Posterior vena cava (tissue), 2 donors: ENCODE results near the gene OPRD1. TPM values are rescaled to one million over a fixed set of nuclear protein-coding genes. Genes with fewer than 3 reads are reported as not detected.
"Not testable (repeated sequence)": the region's sequence is repeated elsewhere in the genome, so short reads cannot be mapped to it uniquely, and the experiment has no call there.

ENCODE experiments used
- DNase-seq: peaks from one replicate; pipeline ENCODE4 v3.0.0-alpha.2; 2020; ENCODE audit warnings: low spot score
- intact Hi-C, 2 donors: fragments of 100-400 bp; cut with DNase I; formaldehyde crosslinking; loops; one replicate each; pipeline versions ENCODE4 v1.14.1 to v1.14.2; 2022 to 2023
- long read RNA-seq, 2 donors: library from polyadenylated mRNA; unstranded; transcript quantifications; one replicate each; pipeline ENCODE4 v2.0.0, GENCODE V29; 2020 to 2021
- total RNA-seq, 2 donors: library from RNA; stranded (reverse); fragmentation: NEBNext Ultra II Directional; extraction: Animal tissue kit (Norgen Biotek cat#: 25700); gene quantifications; one replicate each; pipeline ENCODE4 v1.2.1, GENCODE V29; 2021
- donor health status: DM: yes; HTN: yes; CAD: no.
- donor health status: DM: yes; HTN: yes; CAD: no.

Gene OPRD1
- total RNA-seq: not detected
- long read RNA-seq, donor 1: 0 reads
- long read RNA-seq, donor 2: 0 reads

DNA sequence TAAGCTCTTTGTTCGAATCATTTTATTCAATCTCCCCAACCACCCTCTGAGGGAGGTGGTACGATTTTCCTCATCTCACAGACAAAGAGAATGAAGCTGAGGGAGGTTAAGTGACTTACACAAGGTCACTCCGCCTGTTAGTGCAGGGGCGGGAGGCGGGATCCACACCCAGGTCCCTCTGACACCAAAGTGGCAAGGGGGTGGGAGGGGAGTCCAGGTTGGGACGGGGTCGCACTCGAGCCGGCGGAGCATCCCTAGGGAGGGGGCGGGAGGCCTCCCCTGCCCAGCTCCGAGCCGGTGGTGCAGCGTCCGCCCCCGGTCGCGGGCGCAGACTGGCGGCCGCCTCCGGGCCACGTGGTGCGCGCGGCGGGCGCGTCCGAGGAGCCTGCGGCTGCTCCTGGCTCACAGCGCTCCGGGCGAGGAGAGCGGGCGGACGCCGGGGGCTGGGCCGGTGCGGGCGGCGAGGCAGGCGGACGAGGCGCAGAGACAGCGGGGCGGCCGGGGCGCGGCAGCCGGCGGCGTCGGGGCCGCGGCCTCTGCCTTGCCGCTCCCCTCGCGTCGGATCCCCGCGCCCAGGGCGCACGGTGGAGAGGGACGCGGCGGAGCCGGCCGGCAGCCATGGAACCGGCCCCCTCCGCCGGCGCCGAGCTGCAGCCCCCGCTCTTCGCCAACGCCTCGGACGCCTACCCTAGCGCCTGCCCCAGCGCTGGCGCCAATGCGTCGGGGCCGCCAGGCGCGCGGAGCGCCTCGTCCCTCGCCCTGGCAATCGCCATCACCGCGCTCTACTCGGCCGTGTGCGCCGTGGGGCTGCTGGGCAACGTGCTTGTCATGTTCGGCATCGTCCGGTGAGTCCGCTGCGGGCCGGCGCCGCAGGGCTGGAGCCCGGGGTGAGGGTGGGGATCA lies at the start of gene OPRD1:
TSS of gene OPRD1 (plus strand) at position 405 of the 903 bp plus-strand sequence. CDS start at position 619, 214 bp downstream.
- no peak for DNase-seq
- intact Hi-C loops: no loop called here

DNA sequence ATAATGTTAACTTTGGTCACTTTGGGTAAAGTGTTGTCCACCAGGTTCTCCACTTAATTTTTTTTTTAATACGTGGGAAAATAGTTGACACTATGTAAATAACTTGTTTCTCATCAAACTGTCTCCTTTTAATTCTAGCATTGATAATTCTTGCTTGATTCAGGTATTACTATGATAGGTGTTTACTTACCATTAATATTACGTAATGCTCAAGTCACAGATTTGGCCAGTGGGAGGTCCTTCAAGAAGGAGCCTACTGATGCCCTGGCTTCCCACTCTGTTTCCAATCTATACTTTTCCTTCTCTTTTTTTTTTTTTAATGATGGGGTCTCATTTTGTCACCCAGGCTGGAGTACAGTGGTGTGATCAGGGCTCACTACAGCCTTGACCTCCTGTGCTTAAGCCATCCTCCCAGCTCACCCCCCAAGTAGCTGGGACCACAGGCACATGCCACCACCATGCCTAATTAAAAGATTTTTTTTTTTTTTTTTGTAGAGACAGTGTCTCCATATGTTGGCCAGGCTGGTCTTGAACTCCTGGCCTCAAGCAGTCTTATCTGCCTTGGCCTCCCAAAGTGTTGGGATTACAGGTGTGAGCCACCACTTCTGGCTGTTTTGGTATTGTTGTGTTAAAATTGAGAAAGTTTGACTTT lies 45.3 kb upstream of the OPRD1 start:
- intact Hi-C loops: no loop called here
- DNase-seq: peak; percentile 6

- intact Hi-C loops: no loop called here
- no peak for DNase-seq
These were observed 41.3 kb upstream of the OPRD1 start for GRCh38 chr1:28770601-28771165.

DNA sequence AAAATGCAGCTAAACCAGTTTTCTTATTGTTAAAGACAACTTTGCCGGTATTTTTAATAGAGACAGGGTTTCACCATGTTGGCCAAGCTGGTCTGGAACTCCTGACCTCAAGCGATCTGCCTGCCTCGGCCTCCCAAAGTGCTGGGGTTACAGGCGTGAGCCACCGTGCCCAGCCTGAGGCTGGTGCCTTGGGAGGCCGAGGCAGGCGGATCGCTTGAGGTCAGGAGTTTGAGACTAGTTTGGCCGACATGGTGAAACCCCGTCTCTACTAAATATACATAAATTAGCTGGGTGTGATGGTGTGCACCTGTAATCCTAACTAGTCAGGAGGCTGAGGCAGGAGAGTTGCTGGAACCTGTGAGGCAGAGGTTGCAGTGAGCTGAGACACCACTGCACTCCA lies 40.0 kb upstream of the OPRD1 start:
- peak; percentile 56 for DNase-seq
- intact Hi-C loops: not testable (repeated sequence)

DNA sequence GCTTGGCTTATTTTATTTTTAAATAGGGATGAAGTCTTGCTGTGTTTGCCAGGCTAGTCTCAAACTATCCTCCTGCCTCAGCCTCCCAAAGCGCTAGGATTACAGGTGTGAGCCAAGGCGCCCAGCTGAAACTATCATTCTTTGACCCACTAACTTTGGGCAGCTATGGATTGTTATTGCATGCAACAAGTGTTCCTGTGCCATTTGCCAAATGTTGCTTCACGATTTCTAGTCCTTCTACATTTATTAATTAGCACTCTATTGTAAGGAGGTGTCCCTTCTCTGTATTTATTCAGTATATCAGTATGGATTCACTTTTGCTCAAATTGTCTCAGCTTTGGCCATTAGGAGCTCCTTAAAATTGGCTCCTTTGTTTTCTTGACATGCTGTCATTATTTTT lies 38.9 kb upstream of the OPRD1 start:
- intact Hi-C loops: no loop called here
- DNase-seq: no peak

GRCh38 chr1:28775121-28775942 lies 36.6 kb upstream of the OPRD1 start:
- DNase-seq: peak; percentile 95
- intact Hi-C loops: no loop called here

DNA sequence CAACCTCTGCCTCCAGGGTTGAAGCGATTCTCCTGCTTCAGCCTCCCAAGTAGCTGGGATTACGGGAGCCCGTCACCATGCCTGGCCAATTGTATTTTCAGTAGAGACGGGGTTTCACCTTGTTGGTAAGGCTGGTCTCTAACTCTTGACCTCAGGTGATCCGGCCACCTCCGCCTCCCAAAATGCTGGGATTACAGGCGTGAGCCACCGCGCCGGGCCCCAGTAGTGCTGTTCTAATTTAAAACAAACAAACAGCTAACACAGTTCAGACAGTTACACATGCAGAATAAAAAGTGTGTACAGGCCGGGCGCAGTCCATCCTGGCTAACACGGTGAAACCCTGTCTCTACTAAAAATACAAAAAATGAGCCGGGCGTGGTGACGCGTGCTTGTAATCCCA lies 35.6 kb upstream of the OPRD1 start:
- intact Hi-C loops: no loop called here
- peak; percentile 58 for DNase-seq

DNA sequence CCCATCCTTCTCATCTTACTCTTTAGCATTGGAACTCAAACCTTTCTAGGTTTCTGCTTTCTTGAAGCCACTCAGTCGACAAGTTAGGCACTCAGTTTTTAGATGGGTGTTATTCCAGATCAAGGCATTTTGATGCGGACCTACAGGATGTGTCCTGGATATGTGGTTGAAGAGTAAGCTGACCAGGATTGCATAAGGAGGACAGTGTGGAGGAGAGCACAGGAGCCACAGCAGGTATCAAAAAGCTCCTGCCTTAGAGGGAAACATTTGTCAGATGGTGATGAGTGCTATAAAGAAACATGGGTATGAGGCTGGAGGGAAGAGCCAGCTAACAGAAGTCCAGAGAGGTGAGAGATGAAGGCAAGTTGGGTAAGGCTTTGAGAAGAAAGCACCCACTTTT lies 33.9 kb upstream of the OPRD1 start:
- intact Hi-C loops: no loop called here
- no peak for DNase-seq

DNA sequence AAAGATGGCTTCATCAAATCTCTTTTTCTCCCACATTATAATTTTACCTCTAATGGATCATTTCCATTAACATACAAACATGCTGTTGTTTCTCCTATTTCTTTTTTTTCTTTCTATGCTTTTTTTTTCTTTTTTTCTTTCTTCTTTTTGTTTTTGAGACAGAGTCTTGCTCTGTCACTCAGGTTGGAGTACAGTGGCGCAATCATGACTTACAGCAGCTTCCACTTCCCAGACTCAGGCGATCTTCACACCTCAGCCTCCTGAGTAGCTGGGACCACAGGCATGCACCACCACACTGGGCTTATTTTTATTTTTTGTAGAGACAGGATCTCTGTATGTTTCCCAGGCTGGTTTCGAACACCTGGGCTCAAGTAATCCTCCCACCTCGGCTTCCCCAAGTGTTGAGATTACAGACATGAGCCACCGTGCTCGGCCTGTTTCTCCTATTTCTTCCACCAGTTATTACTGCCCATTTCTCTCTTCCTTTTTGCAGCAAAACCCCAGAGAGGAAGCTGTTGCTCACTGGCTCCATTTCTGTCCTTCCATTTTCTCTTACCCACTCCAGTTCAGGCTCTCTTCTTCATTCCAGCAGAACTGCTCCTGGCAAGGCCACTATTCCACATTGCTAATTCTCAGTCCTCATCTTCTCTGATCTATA lies 32.1 kb upstream of the OPRD1 start:
- intact Hi-C loops: loop anchor here in 1 of 2 donors (10.0 kb wide), 1 partner anchor 255 kb away; no protein-coding TSS in a partner anchor
- DNase-seq: peak; percentile 16

- intact Hi-C loops: loop anchor here in 1 of 2 donors (10.0 kb wide), 1 partner anchor 253 kb away; no protein-coding TSS in a partner anchor
- DNase-seq: peak; percentile 63
These were observed 30.7 kb upstream of the OPRD1 start for GRCh38 chr1:28781305-28781704.

- intact Hi-C loops: loop anchor here in 1 of 2 donors (10.0 kb wide), 1 partner anchor 253 kb away; no protein-coding TSS in a partner anchor
- DNase-seq: peak; percentile 41
These were observed 30.0 kb upstream of the OPRD1 start for GRCh38 chr1:28782011-28782410.

DNA sequence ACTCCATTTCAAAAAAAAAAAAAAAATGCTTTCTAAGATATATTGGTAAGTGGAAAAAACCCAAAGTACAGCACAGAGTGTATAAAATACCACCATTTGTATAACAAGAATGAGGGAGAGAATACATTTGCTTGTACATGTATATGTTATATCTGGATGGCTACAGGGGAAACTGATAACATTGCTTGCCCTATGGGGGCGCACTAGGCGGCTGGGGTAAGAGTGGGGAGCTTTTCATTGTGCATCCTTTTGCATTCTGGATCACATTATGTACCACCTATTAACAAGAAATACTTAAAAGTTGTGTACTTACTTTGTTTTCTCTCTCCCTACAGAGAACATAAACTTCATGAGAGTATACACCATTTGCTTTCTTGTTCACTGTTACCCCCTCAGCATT lies 28.6 kb upstream of the OPRD1 start:
- intact Hi-C loops: loop anchor here in 1 of 2 donors (10.0 kb wide), 1 partner anchor 251 kb away; no protein-coding TSS in a partner anchor
- DNase-seq: peak; percentile 20

DNA sequence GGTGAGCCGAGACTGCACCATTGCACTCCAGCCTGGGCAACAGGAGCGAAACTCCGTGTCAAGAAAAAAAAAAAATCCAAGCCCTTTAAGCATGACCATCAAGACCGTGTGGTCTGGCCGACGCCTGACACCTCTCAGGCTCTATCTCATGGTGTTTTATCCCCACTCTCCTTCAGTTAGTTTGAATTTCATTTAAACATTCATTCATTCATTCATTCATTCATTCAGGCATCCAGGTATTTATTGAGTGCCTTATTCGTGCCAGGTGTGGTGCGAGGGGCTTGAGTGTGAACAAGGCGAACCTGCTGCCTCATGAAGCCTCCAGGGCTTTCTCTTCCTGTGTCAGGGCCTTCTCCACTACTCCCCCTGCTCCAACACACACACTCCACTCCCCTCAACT lies 22.6 kb upstream of the OPRD1 start:
- intact Hi-C loops: loop anchor here (5.0 to 10.0 kb wide), 2 partner anchors 88 to 245 kb away; no protein-coding TSS in a partner anchor
- DNase-seq: peak; percentile 28

GRCh38 chr1:28789816-28790215 lies 22.2 kb upstream of the OPRD1 start:
- intact Hi-C loops: loop anchor here (5.0 to 10.0 kb wide), 3 partner anchors 85 to 245 kb away; no protein-coding TSS in a partner anchor
- peak; percentile 31 for DNase-seq

DNA sequence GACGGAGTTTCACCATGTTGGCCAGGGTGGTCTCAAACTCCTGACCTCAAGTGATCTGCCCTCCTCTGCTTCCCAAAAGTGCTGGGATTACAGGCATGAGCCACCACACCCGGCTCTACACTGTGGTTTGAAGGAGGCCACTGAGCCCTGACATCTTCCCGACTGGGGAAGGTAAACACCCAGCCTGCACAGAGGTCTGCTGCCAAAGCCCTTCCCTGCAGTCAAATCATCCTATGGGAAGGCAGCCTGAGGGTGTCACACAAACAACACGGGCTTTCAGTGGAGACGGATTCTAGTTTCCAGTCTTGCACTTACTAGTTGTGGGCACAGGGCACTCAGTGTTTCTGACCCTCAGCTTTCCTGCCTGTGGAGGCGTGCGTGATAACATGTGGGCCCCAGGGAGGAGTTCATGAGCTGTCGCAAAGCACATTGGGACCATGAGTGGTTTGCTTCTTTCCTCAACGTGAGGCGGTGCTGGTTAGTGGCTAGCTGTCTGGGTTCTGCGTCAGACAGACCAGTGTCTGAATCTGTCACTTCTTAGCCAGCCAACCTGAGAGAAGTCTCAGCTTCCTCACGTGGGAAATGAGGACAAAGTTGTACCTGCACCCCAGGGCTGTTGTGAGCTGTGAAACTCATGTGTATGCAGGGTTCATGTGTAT lies 21.5 kb upstream of the OPRD1 start:
- peak; percentile 45 for DNase-seq
- intact Hi-C loops: loop anchor here (10.0 kb wide), 2 partner anchors 84 to 244 kb away; no protein-coding TSS in a partner anchor

- intact Hi-C loops: loop anchor here (10.0 kb wide), 2 partner anchors 83 to 243 kb away; no protein-coding TSS in a partner anchor
- DNase-seq: not testable (repeated sequence)
These were observed 20.0 kb upstream of the OPRD1 start for GRCh38 chr1:28791929-28792328.

GRCh38 chr1:28792644-28793121 lies 19.3 kb upstream of the OPRD1 start:
- no peak for DNase-seq
- intact Hi-C loops: loop anchor here (10.0 kb wide), 2 partner anchors 82 to 242 kb away; no protein-coding TSS in a partner anchor
